Liver (tissue), 9 donors: ENCODE measurements around the gene SLC7A5. TPM values are rescaled to one million over a fixed set of nuclear protein-coding genes. Genes with fewer than 3 reads are reported as not detected.

Source experiments
- DNase-seq: peaks from one replicate; pipeline ENCODE4 v3.0.0-alpha.2; 2017; ENCODE audit warnings: low spot score
- H3K27ac ChIP-seq, 2 donors: one replicate each; pipeline ENCODE4 v1.7.0; 2013; ENCODE audit warnings: inconsistent platforms in 2 of 2, low read length in 2 of 2, control low read depth in 1 of 2, low read depth in 1 of 2, mild to moderate bottlenecking in 1 of 2
- H3K27me3 ChIP-seq, 4 donors: one replicate each; pipeline versions ENCODE4 v1.6.1 to v1.7.0; 2013; ENCODE audit warnings: low read length in 3 of 4, inconsistent platforms in 1 of 4, mild to moderate bottlenecking in 1 of 4, moderate library complexity in 1 of 4; ENCODE audit not compliant: control insufficient read depth in 4 of 4, insufficient read depth in 4 of 4
- H3K36me3 ChIP-seq, 4 donors: one replicate each; pipeline versions ENCODE4 v1.6.1 to v1.7.0; 2013; ENCODE audit warnings: low read length in 3 of 4, mild to moderate bottlenecking in 3 of 4, low read depth in 1 of 4, moderate library complexity in 1 of 4; ENCODE audit not compliant: control insufficient read depth in 4 of 4, insufficient read depth in 3 of 4
- H3K4me1 ChIP-seq, 4 donors: one replicate each; pipeline versions ENCODE4 v1.6.1 to v1.7.0; 2013; ENCODE audit warnings: low read length in 3 of 4, mild to moderate bottlenecking in 3 of 4, moderate library complexity in 1 of 4; ENCODE audit not compliant: control insufficient read depth in 4 of 4, insufficient read depth in 4 of 4
- H3K4me3 ChIP-seq, 3 donors: one replicate each; pipeline versions ENCODE4 v1.6.1 to v1.7.0; 2013; ENCODE audit warnings: low read length in 3 of 3, control low read depth in 1 of 3, low read depth in 1 of 3, mild to moderate bottlenecking in 1 of 3
- H3K9ac ChIP-seq, 2 donors: one replicate each; pipeline ENCODE4 v1.7.0; 2013; ENCODE audit warnings: low read length in 2 of 2, mild to moderate bottlenecking in 2 of 2, moderate library complexity in 2 of 2, control low read depth in 1 of 2, low read depth in 1 of 2
- H3K9me3 ChIP-seq, 4 donors: one replicate each; pipeline versions ENCODE4 v1.6.1 to v1.7.0; 2013; ENCODE audit warnings: low read length in 3 of 4; ENCODE audit not compliant: control insufficient read depth in 4 of 4
- ATF3 ChIP-seq: IDR thresholded peaks from 2 replicates; pipeline ENCODE4 v1.6.1; 2016; ENCODE audit warnings: antibody characterized with exemption
- CTCF ChIP-seq: fragments of 150-350 bp; IDR thresholded peaks from 2 replicates; pipeline ENCODE4 v1.5.1; 2017; ENCODE audit warnings: improper control_type of control experiment, low read depth, low read length; ENCODE audit not compliant: missing input control
- EGR1 ChIP-seq, 2 donors: IDR thresholded peaks; 2 replicates each; pipeline ENCODE4 v1.6.1; 2016 to 2018; ENCODE audit warnings: antibody characterized with exemption in 2 of 2, low read depth in 2 of 2
- FOXA1 ChIP-seq: IDR thresholded peaks from 2 replicates; pipeline ENCODE4 v1.6.1; 2016; ENCODE audit warnings: antibody characterized with exemption
- FOXA2 ChIP-seq: IDR thresholded peaks from 2 replicates; pipeline ENCODE4 v1.6.1; 2016; ENCODE audit warnings: antibody characterized with exemption
- GABPA ChIP-seq, 2 donors: IDR thresholded peaks in 1 of 2; conservative IDR thresholded peaks in 1 of 2; 2 replicates each; pipeline ENCODE4 v1.6.1; 2016; ENCODE audit warnings: antibody characterized with exemption in 2 of 2, mild to moderate bottlenecking in 1 of 2, moderate library complexity in 1 of 2
- HNF4A ChIP-seq, 2 donors: conservative IDR thresholded peaks; 2 replicates each; pipeline ENCODE4 v1.6.1; 2016; ENCODE audit warnings: antibody characterized with exemption in 2 of 2, mild to moderate bottlenecking in 2 of 2
- HNF4G ChIP-seq: IDR thresholded peaks from 2 replicates; pipeline ENCODE4 v1.6.1; 2016; ENCODE audit warnings: antibody characterized with exemption
- JUND ChIP-seq, 2 donors: IDR thresholded peaks; 2 replicates each; pipeline ENCODE4 v1.6.1; 2016; ENCODE audit warnings: antibody characterized with exemption in 2 of 2
- MAX ChIP-seq: IDR thresholded peaks from 2 replicates; pipeline ENCODE4 v1.6.1; 2016; ENCODE audit warnings: antibody characterized with exemption
- NR2F2 ChIP-seq: IDR thresholded peaks from 2 replicates; pipeline ENCODE4 v1.6.1; 2016; ENCODE audit warnings: antibody characterized with exemption
- RAD21 ChIP-seq, 2 donors: IDR thresholded peaks; 2 replicates each; pipeline ENCODE4 v1.6.1; 2016; ENCODE audit warnings: antibody characterized with exemption in 2 of 2, mild to moderate bottlenecking in 2 of 2
- REST ChIP-seq: IDR thresholded peaks from 2 replicates; pipeline ENCODE4 v1.6.1; 2016; ENCODE audit warnings: antibody characterized with exemption, mild to moderate bottlenecking
- RXRA ChIP-seq, 2 donors: IDR thresholded peaks; 2 replicates each; pipeline ENCODE4 v1.6.1; 2017 to 2018; ENCODE audit warnings: antibody characterized with exemption in 2 of 2, mild to moderate bottlenecking in 1 of 2
- SP1 ChIP-seq: IDR thresholded peaks from 2 replicates; pipeline ENCODE4 v1.6.1; 2018; ENCODE audit warnings: antibody characterized with exemption, mild to moderate bottlenecking
- TAF1 ChIP-seq: conservative IDR thresholded peaks from 2 replicates; pipeline ENCODE4 v1.6.1; 2016; ENCODE audit warnings: antibody characterized with exemption, mild to moderate bottlenecking
- YY1 ChIP-seq: IDR thresholded peaks from 2 replicates; pipeline ENCODE4 v1.6.1; 2016; ENCODE audit warnings: antibody characterized with exemption, mild to moderate bottlenecking
- ZBTB33 ChIP-seq: IDR thresholded peaks from 2 replicates; pipeline ENCODE4 v1.6.1; 2016; ENCODE audit warnings: antibody characterized with exemption
- WGBS: extraction: QIAGEN DNeasy Blood & Tissue Kit; methylation state at CpG from one replicate; pipeline ENCODE4 v1.1.7; 2013; 5-methylcytosine and 5-hydroxymethylcytosine counted together
- polyA plus RNA-seq, 2 donors: library from polyadenylated mRNA; stranded (reverse) in 1 of 2; unstranded in 1 of 2; fragments of 200-250 nt in 1 of 2; fragments of >200 nt in 1 of 2; fragmentation: Nextera tagmentation in 1 of 2; extraction: Ambion mirVana in 1 of 2; gene quantifications; one replicate each; pipeline versions ENCODE4 v1.2.1 to v1.2.3, GENCODE V29; 2013 to 2015
- total RNA-seq, 2 donors: library from RNA; depleted of rRNA; stranded (reverse); fragments of >200 nt; gene quantifications; one replicate each; pipeline ENCODE4 v1.2.3, GENCODE V29; 2014
- donor health status: healthy.
- donor health status: healthy.
- donor health status: healthy.
- donor health status: healthy.
- donor health status: healthy.

SLC7A5 gene
- total and polyA plus RNA-seq, 4 donors, result 4.5 to 66.0 (median 10.6) TPM

DNA sequence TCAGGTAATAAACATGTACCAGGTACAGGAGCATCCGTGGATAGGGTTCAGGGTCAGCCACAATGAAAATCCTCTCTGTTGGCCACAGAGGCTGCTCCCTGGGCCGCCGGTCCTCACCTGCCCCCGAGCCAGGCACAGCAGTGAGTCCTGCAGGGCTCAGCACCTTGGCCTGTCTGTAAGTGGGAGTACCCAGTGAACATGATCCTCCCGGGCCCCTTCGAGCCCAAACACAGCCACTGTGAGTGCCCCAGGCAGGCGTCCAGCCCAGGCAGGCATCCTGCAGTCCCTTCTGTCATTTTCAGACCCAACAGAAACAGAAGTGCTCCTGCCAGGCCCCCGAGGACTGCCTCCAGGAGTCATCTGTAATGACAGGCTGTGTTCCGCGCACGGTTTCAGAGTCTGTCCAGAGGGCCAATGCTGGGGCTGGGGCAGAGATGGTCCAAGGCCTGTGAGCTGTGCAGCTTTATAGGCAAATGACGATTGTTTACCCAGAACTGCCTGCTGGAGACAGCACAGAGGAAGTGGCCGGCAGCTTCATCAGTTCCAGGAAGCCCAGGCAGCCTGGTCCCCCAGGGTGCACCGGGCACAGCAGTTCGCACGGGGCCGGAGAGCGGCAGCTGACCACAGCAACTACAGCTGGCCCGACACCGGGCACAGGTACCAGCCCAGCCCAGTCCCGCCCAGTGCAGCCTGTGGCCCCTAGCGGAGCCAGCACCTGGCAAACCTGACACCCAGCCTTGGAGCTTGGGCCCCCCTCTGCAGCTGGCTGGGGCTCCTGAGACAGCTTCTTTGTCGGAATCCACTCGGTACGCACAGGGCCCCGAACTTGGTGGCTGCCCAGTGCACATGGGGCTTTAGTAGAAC is 13.2 kb downstream of the SLC7A5 start:
- no peak for DNase-seq
- no peaks in the 10 kb centered on the region for H3K27me3 ChIP-seq

More for the DNA sequence above, 13.2 kb downstream of the SLC7A5 start:
- Histone ChIP-seq H3K27ac (peak overlapping the region; percentile 66 to 70), H3K36me3 (no peaks in the 10 kb centered on the region), H3K4me1 (peaks cover 7 to 31% (median 27%) of the 10 kb centered on the region in 4 donors), H3K4me3 (no peak overlapping the region), H3K9ac (peak overlapping the region in 1 of 2 donors; percentile 33), H3K9me3 (no peaks in the 10 kb centered on the region)
- TF ChIP-seq RXRA (IDR thresholded peaks at IDR 0.05) (peak; percentile 74 to 85), TAF1 (peak; percentile 48), MAX (no peak), GABPA (IDR thresholded peaks at IDR 0.05 in 1 of 2, conservative IDR thresholded peaks at IDR 0.05 in 1 of 2) (peak in 1 of 2 donors; percentile 46), YY1 (peak; percentile 52), HNF4G (no peak), SP1 (peak; percentile 86), HNF4A (conservative IDR thresholded peaks at IDR 0.05) (peak; percentile 54 to 60), ATF3 (no peak), NR2F2 (peak; percentile 7), REST (peak; percentile 82), FOXA2 (no peak), RAD21 (IDR thresholded peaks at IDR 0.05) (peak in 1 of 2 donors; percentile 46), CTCF (no peak), FOXA1 (no peak), EGR1 (IDR thresholded peaks at IDR 0.05; ENCODE audit: low read depth in 2 of 2) (peak in 1 of 2 donors; percentile 48), ZBTB33 (peak; percentile 30), JUND (IDR thresholded peaks at IDR 0.05) (no peak)
- 42% methylated on average over 26 of the region's 26 CpGs for WGBS
